Muscle of arm (tissue), 12 donors: ENCODE data around the gene DHX8. TPM values are rescaled to one million over a fixed set of nuclear protein-coding genes. Genes with fewer than 3 reads are reported as not detected.

ENCODE experiments used
- DNase-seq: peaks from one replicate; pipeline ENCODE4 v3.0.0-alpha.2; 2013
- polyA plus RNA-seq, 12 donors: library from polyadenylated mRNA; unstranded; fragments of 120-200 nt; gene quantifications; one replicate each; pipeline ENCODE4 v1.2.1, GENCODE V29; 2013; ENCODE audit not compliant: insufficient read length in 12 of 12

Gene DHX8
- polyA plus RNA-seq, 12 donors: 8.9 to 30.0 (median 26.3) TPM; not detected in 1

DNA sequence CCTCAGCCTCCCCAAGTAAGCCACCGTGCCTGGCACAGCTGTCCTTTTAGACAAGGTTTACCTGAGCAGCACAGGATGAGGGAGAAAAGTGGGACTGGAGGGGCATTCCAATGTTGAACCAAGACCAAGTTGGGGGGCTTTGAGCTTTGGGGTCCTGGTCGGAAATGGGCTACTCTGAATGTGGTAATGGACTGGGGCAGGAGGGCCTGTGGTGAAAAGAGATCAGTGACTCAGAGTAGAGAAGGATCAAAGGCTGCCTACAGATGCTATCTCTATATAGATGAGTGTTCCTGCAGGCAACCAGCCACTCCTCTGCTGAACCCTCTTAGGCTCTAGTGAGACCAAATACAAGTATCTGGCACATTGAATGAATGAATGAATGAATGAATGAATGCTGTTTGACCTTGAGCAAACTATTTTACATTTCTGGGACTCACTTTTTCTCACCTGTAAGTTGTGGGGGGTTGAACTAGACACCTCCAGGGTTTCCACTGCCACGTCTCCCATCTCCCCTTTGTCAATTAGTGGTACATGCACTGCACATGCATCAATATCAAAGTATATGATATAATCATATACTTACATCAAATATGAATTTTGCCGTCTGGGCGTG, 88.7 kb downstream of the DHX8 start:
- no peak for DNase-seq

DNA sequence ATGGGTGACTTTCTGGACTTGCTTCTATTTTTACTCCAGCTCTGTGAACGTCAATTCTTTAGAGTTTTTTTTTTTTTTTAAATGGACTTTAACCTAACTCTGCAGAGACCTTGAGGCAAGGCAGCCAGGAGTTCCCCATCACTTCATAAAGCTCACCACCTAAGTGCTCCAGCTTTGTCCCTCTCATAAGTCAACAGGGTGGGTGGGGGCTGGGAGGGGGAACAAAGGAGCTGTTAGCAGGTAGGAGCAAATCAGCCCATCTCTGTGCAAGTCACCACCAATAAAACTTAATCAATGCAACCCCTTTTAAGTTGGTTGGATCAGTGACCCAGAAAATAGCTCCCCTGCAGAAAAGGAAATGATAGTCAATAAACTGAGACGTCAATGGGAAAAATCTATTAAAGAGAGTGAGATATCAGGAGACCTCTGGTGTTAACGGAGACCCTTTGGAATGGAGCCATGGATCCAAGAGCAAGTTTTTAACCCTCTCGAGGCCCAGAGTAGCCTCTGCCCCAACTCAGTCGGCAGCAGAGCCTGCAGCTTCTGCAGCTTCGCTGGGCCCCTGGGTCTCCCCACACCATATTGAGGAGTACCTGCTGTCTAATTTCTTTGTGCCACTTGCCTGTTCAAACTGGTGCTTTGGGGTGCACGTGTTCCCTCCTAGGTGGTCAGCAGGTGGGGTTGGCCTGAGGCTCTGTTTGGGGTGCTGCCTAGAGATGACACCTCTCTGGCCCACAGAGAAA, 90.0 kb downstream of the DHX8 start:
- no peak for DNase-seq

DNA sequence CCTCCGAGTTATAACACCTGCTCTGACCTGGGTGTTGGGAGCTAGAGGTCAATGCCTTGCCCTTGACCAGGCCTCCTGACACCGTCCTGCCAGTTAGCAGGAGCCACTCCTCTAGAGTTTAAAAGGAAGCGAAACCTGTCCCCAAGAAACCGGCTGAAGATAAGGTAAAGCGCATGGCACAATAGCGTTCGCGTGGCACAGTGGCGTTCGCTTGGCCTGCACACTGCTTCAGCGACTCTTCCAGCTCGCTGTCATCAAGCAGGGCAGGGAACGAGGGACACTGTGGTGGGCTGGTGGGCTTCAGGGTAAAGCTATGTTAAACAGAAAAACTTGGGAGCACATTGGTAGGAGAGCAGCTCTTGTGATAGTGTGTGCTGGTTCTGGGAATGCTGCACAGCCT, 90.6 kb downstream of the DHX8 start:
- no peak for DNase-seq

DNA sequence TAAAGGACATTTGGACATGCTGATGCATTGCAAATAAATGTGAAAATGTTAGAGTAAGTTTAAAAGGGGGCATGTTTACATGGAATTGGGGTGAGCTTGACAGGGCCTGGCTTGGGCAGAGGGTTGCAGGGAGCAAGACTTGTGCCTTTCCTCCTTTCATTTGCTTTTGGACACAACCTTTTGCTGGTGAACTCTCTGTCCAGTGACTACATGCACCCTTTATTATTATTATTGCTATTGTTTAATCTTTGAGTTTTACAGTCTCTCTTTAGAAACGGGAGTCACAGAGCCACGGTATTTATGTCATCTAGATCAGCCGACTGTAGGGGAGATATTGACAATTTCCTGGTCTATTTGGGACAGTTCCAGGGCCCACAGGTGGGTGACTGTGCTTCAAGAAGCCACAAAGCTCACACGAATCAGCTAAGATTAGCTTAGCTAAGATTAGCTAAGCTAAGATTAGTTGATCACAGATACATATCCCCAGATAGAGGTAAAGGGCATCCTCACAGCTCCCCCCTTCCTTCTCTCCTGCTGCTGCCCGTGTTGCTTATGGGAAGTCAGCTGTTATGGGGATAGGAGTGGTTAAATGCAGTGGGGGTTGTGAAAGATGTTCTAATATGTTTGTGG, 91.2 kb downstream of the DHX8 start:
- DNase-seq: no peak

Other genes with a start within 250 kb of the DHX8 start
- 1 to 10 TPM in 4 of 12 donors, not detected in 8; 1.3 to 2.6 (median 1.8) TPM for gene RNU2-1, start 250.0 kb upstream of the DHX8 start, polyA plus RNA-seq
- gene ARL4D, start 85.0 kb upstream of the DHX8 start, polyA plus RNA-seq: 10 to 100 TPM in 5 of 12 donors, 1 to 10 TPM in 6, not detected in 1; 7.2 to 15.9 (median 7.9) TPM
- gene ETV4, start 62.4 kb downstream of the DHX8 start, polyA plus RNA-seq: 1 to 10 TPM in 11 of 12 donors, not detected in 1; 2.9 to 8.7 (median 4.9) TPM
- gene MEOX1, start 177.9 kb downstream of the DHX8 start, polyA plus RNA-seq: 10 to 100 TPM in 11 of 12 donors, not detected in 1; 10.8 to 30.5 (median 13.9) TPM